ENCODE data around the gene ASXL1. TPM values are rescaled to one million over a fixed set of nuclear protein-coding genes. Genes with fewer than 3 reads are reported as not detected.

Gene ASXL1
- total and polyA plus RNA-seq, 10 of the 15 experiments (the other 5 are each of a cell fraction or from before 2014, with no cell fraction given): 11.0 to 87.6 (median 56.8) TPM

GRCh38 chr20:32463642-32464400 is 105.7 kb downstream of the ASXL1 start:
- no TSS peak for BruUV-seq (replicated peaks)
- ChIA-PET SMC1A (ENCODE audit: uncharacterized antibody, unreplicated experiment) (no interaction called here), RAD21 (ENCODE audit: unreplicated experiment) (no interaction called here), POLR2A (no interaction called here), CTCF (no interaction called here)
- 69% methylated on average over 24 of the region's 28 CpGs for WGBS (ENCODE audit: insufficient coverage, insufficient replicate concordance, low lambda C conversion rate, missing lambda C conversion rate)
- H3K4me3 ChIP-seq: no peak overlapping the region
- no peak for TF ChIP-seq ZNF622 (IDR thresholded peaks at IDR 0.05)
- TF ChIP-seq SPI1 (IDR thresholded peaks at IDR 0.05; ENCODE audit: borderline replicate concordance, insufficient read depth, low read depth, low read length): no peak
- no peak for TF ChIP-seq ZNF24 (IDR thresholded peaks at IDR 0.05)
- TF ChIP-seq MAX (IDR thresholded peaks at IDR 0.05; ENCODE audit: low read depth, low read length): no peak
- TF ChIP-seq MEF2B (IDR thresholded peaks at IDR 0.05; ENCODE audit: partially characterized antibody, poor library complexity, severe bottlenecking): no peak
- TF ChIP-seq CHD1 (IDR thresholded peaks at IDR 0.05; ENCODE audit: low read depth, low read length): no peak
- no peaks in the 10 kb centered on the region for H3K9me3 ChIP-seq (replicated peaks; ENCODE audit: control insufficient read depth, insufficient read depth, low read length)
- no peaks in the 10 kb centered on the region for H3K79me2 ChIP-seq (ENCODE audit: control insufficient read depth, insufficient read depth, low read length)
- DNase-seq (ENCODE audit: low read depth, low spot score) (no peak), FAIRE-seq (no peak), ATAC-seq (no peak)
- no peaks in the 10 kb centered on the region for H4K20me1 ChIP-seq (ENCODE audit: control insufficient read depth, insufficient read depth)
- no peaks in the 10 kb centered on the region; a peak in 1 of 4 replicates for H3K36me3 ChIP-seq (ENCODE audit: control insufficient read depth in 2 of 2, insufficient read depth in 2 of 2, low read length in 1 of 2)
- no peak overlapping the region for H3K9ac ChIP-seq (ENCODE audit: control insufficient read depth, insufficient read depth, low read length)
- H3K4me1 ChIP-seq (ENCODE audit: control insufficient read depth, insufficient read depth, low read length): no peaks in the 10 kb centered on the region
- H3K27me3 ChIP-seq (replicated peaks in 1 of 2; ENCODE audit: control insufficient read depth in 2 of 2, insufficient read depth in 2 of 2, low read length in 1 of 2): no peaks in the 10 kb centered on the region
- no peak overlapping the region for H2AFZ ChIP-seq (ENCODE audit: control insufficient read depth, low read depth, low read length)
- intact Hi-C loops (cut with micrococcal nuclease; ENCODE audit: unreplicated experiment) (no loop called here), in situ Hi-C loops (cut with MboI) (no loop called here)
- no peak overlapping the region for H3K4me2 ChIP-seq (ENCODE audit: control insufficient read depth, insufficient read depth)
- H3K27ac ChIP-seq (ENCODE audit: control insufficient read depth, insufficient read depth): no peak overlapping the region

- FAIRE-seq: no peak
- ChIA-PET RAD21 (ENCODE audit: unreplicated experiment) (no interaction called here), CTCF (no interaction called here), POLR2A (no interaction called here), SMC1A (ENCODE audit: uncharacterized antibody, unreplicated experiment) (no interaction called here)
- Histone ChIP-seq H3K27ac (ENCODE audit: control insufficient read depth, insufficient read depth) (no peak overlapping the region), H2AFZ (ENCODE audit: control insufficient read depth, low read depth, low read length) (no peak overlapping the region), H3K4me1 (ENCODE audit: control insufficient read depth, insufficient read depth, low read length) (no peaks in the 10 kb centered on the region), H3K79me2 (ENCODE audit: control insufficient read depth, insufficient read depth, low read length) (no peaks in the 10 kb centered on the region), H4K20me1 (ENCODE audit: control insufficient read depth, insufficient read depth) (no peaks in the 10 kb centered on the region), H3K4me3 (no peak overlapping the region), H3K9ac (ENCODE audit: control insufficient read depth, insufficient read depth, low read length) (no peak overlapping the region), H3K9me3 (replicated peaks; ENCODE audit: control insufficient read depth, insufficient read depth, low read length) (no peaks in the 10 kb centered on the region), H3K4me2 (ENCODE audit: control insufficient read depth, insufficient read depth) (no peak overlapping the region), H3K27me3 (replicated peaks in 1 of 2; ENCODE audit: control insufficient read depth in 2 of 2, insufficient read depth in 2 of 2, low read length in 1 of 2) (no peaks in the 10 kb centered on the region), H3K36me3 (ENCODE audit: control insufficient read depth in 2 of 2, insufficient read depth in 2 of 2, low read length in 1 of 2) (no peaks in the 10 kb centered on the region; a peak in 1 of 4 replicates)
- intact Hi-C loops (cut with micrococcal nuclease; ENCODE audit: unreplicated experiment): no loop called here
- TF ChIP-seq BRCA1 (IDR thresholded peaks at IDR 0.05; ENCODE audit: low read depth, low read length) (no peak), PAX8 (IDR thresholded peaks at IDR 0.05) (no peak), KAT2A (conservative IDR thresholded peaks at IDR 0.05; ENCODE audit: control insufficient read depth, low read depth, low read length) (no peak), FOXM1 (IDR thresholded peaks at IDR 0.05; ENCODE audit: low read depth, low read length) (no peak), YBX1 (IDR thresholded peaks at IDR 0.05) (no peak), RCOR1 (conservative IDR thresholded peaks at IDR 0.05; ENCODE audit: low read depth, low read length) (no peak), SIN3A (IDR thresholded peaks at IDR 0.05; ENCODE audit: low read depth, low read length) (no peak), ZNF207 (IDR thresholded peaks at IDR 0.05; ENCODE audit: borderline replicate concordance) (no peak)
- no peak for ATAC-seq
- 74% methylated on average over 20 of the region's 20 CpGs for WGBS (ENCODE audit: insufficient coverage, insufficient replicate concordance, low lambda C conversion rate, missing lambda C conversion rate)
- in situ Hi-C loops (cut with MboI): no loop called here
- no TSS peak for BruUV-seq (replicated peaks)
- no peak for DNase-seq (ENCODE audit: low read depth, low spot score)
Measured at GRCh38 chr20:32464401-32465091, 106.4 kb downstream of the ASXL1 start.
